ENCODE measurements around the gene CHMP2A.

CHMP2A gene

GRCh38 chr19:58551577-58552471 is 3.1 kb downstream of the CHMP2A start:
- H3K4me1 ChIP-seq (ENCODE audit: control insufficient read depth, insufficient read depth, low read length), result peaks cover 10% of the 10 kb centered on the region
- H3K36me3 ChIP-seq (ENCODE audit: control insufficient read depth in 2 of 2, insufficient read depth in 1 of 2, low read length in 2 of 2), result peaks cover 37 to 86% of the 10 kb centered on the region in 2 experiments
- ChIA-PET CTCF (interaction anchor here (1.0 kb wide), 1 partner anchor 32 kb away, joined by 3 read pairs; no protein-coding TSS in a partner anchor), POLR2A (interaction anchor here (0.6 to 4.6 kb wide), 5 partner anchors 7 to 143 kb away, joined by 3 to 128 read pairs (median 7); partner anchors contain the start of genes TRIM28, ZBTB45 and ZNF584)
- H3K9me3 ChIP-seq (ENCODE audit: control insufficient read depth, insufficient read depth, low read depth, low read length), result no peaks in the 10 kb centered on the region
- 0 out of 2 replicates have a peak, but pooled peaks have one; percentile 33 for TF ChIP-seq HIC1 (tag by site-specific recombination; IDR thresholded peaks at IDR 0.05)
- TF ChIP-seq ZNF580 (tag by site-specific recombination; IDR thresholded peaks at IDR 0.05), result no peak
- TF ChIP-seq ZNF768 (tag by site-specific recombination; IDR thresholded peaks at IDR 0.05), result no peak
- TF ChIP-seq MZF1 (tag by site-specific recombination; IDR thresholded peaks at IDR 0.05; ENCODE audit: borderline replicate concordance), result peak; percentile 66; the same call in 1 of the 2 replicates
- TF ChIP-seq ZFP37 (tag by site-specific recombination; IDR thresholded peaks at IDR 0.05), result peak; percentile 37; the same call in 1 of the 2 replicates
- TF ChIP-seq SCRT2 (tag by site-specific recombination; IDR thresholded peaks at IDR 0.05), result no peak
- no peak for TF ChIP-seq ZNF157 (tag by site-specific recombination; IDR thresholded peaks at IDR 0.05)
- TF ChIP-seq IKZF3 (tag by site-specific recombination; IDR thresholded peaks at IDR 0.05), result peak; percentile 43; the same call in 1 of the 2 replicates
- TF ChIP-seq ZBTB26 (tag by site-specific recombination; optimal IDR thresholded peaks at IDR 0.05), result no peak
- peak; percentile 76 for TF ChIP-seq ZBTB17 (tag by site-specific recombination; IDR thresholded peaks at IDR 0.05)
- no peak for TF ChIP-seq ZNF211 (tag by site-specific recombination; IDR thresholded peaks at IDR 0.05; ENCODE audit: low read depth)
- no peak for TF ChIP-seq ZBTB7A (tag by site-specific recombination; IDR thresholded peaks at IDR 0.05; ENCODE audit: low read depth)
- no peak for TF ChIP-seq ZNF692 (tag by site-specific recombination; IDR thresholded peaks at IDR 0.05)
- TF ChIP-seq PRDM1 (tag by site-specific recombination; IDR thresholded peaks at IDR 0.05), result no peak
- TF ChIP-seq SCRT1 (tag by site-specific recombination; IDR thresholded peaks at IDR 0.05; ENCODE audit: borderline replicate concordance), result no peak
- TF ChIP-seq ZNF513 (tag by site-specific recombination; IDR thresholded peaks at IDR 0.05), result peak; percentile 88
- no peak overlapping the region for H3K4me3 ChIP-seq (ENCODE audit: low read depth, low read length)
- H3K27ac ChIP-seq (ENCODE audit: extremely low read depth, low read depth, low read length), result no peak overlapping the region

- Histone ChIP-seq H3K27ac (ENCODE audit: extremely low read depth, low read depth, low read length) (no peak overlapping the region), H3K9me3 (ENCODE audit: control insufficient read depth, insufficient read depth, low read depth, low read length) (no peaks in the 10 kb centered on the region), H3K4me3 (ENCODE audit: low read depth, low read length) (no peak overlapping the region), H3K36me3 (ENCODE audit: control insufficient read depth in 2 of 2, insufficient read depth in 1 of 2, low read length in 2 of 2) (peaks cover 36 to 86% of the 10 kb centered on the region in 2 experiments), H3K4me1 (ENCODE audit: control insufficient read depth, insufficient read depth, low read length) (peaks cover 16% of the 10 kb centered on the region)
- CTCF ChIA-PET, result no interaction called here
- no peak for TF ChIP-seq ZNF768 (tag by site-specific recombination; IDR thresholded peaks at IDR 0.05)
- no peak for TF ChIP-seq ZNF114 (tag by site-specific recombination; IDR thresholded peaks at IDR 0.05)
- no peak for TF ChIP-seq ZNF561 (tag by site-specific recombination; IDR thresholded peaks at IDR 0.05; ENCODE audit: borderline replicate concordance)
- no peak for TF ChIP-seq ZNF292 (tag by site-specific recombination; IDR thresholded peaks at IDR 0.05; ENCODE audit: borderline replicate concordance, low read depth)
- no peak for TF ChIP-seq ZNF350 (tag by site-specific recombination; IDR thresholded peaks at IDR 0.05)
- TF ChIP-seq ZNF843 (tag by site-specific recombination; IDR thresholded peaks at IDR 0.05), result no peak
- no peak for TF ChIP-seq HOXA7 (CRISPR knock-in tag; IDR thresholded peaks at IDR 0.05; ENCODE audit: borderline replicate concordance)
- no peak for TF ChIP-seq SP3 (tag by site-specific recombination; IDR thresholded peaks at IDR 0.05)
- POLR2A ChIA-PET, result interaction anchor here (0.7 to 3.8 kb wide), 3 partner anchors 11 to 143 kb away, joined by 3 to 16 read pairs (median 7); partner anchors contain the start of genes ZBTB45 and ZNF584
These were observed 3.8 kb downstream of the CHMP2A start for GRCh38 chr19:58551123-58551497.
